PC-3 (cell line): ENCODE measurements around the gene SLC2A13. TPM values are rescaled to one million over a fixed set of nuclear protein-coding genes. Genes with fewer than 3 reads are reported as not detected.
A peak's percentile ranks its signal among the peaks of the same experiment; 100 is the strongest.

Experiments
- ATAC-seq: fragments of 200-7000 bp; cut with Tn5 transposase; 2 replicates; pipeline ENCODE4 v1.9.1; 2020; ENCODE audit warnings: mild to moderate bottlenecking, moderate library complexity
- BruUV-seq: library from RNA; stranded (reverse); fragments of 400-500 nt; replicated peaks from 2 replicates; lab custom pipeline; 2021; lab: Mats Ljungman, UMichigan
- CTCF ChIA-PET: fragments of 300-600 bp; sonication (Branson Sonifier 250); formaldehyde crosslinking; loops from one replicate; lab custom pipeline; 2022; ENCODE audit warnings: antibody characterized with exemption; lab: Charles Lee
- POLR2A ChIA-PET: fragments of 300-600 bp; sonication (Branson Sonifier 250); formaldehyde crosslinking; loops from one replicate; lab custom pipeline; 2022; ENCODE audit warnings: antibody characterized with exemption; ENCODE audit not compliant: unreplicated experiment; lab: Charles Lee
- DNase-seq: peaks from one replicate; pipeline ENCODE4 v3.0.0-alpha.2; 2015
- H2AFZ ChIP-seq: fragments of 300-600 bp; sonication (generic); 2 replicates; pipeline ENCODE4 v1.6.0; 2016; ENCODE audit warnings: antibody characterized with exemption, low read length
- H3F3A ChIP-seq: fragments of 300-600 bp; sonication (generic); one replicate; pipeline ENCODE4 v1.6.0; 2017; ENCODE audit warnings: antibody characterized with exemption, low read length, control low read depth, mild to moderate bottlenecking; ENCODE audit not compliant: unreplicated experiment
- H3K27ac ChIP-seq: fragments of 300-600 bp; sonication (generic); 2 replicates; pipeline ENCODE4 v1.5.1; 2016; ENCODE audit warnings: mild to moderate bottlenecking, low read length
- H3K27me3 ChIP-seq: fragments of 300-600 bp; sonication (generic); 2 replicates; pipeline ENCODE4 v1.6.1; 2016; ENCODE audit warnings: low read length, mixed read lengths
- H3K36me3 ChIP-seq: fragments of 300-600 bp; sonication (generic); 2 replicates; pipeline ENCODE4 v1.6.1; 2016; ENCODE audit warnings: low read depth, mixed run types, low read length, mixed read lengths
- H3K4me1 ChIP-seq: fragments of 300-600 bp; sonication (generic); 2 replicates; pipeline ENCODE4 v1.5.1; 2016; ENCODE audit warnings: low read length; ENCODE audit not compliant: insufficient read depth
- H3K4me2 ChIP-seq: fragments of 300-600 bp; sonication (generic); 2 replicates; pipeline ENCODE4 v1.6.0; 2016; ENCODE audit warnings: low read length
- H3K4me3 ChIP-seq: fragments of 300-600 bp; sonication (generic); 2 replicates; pipeline ENCODE4 v1.5.1; 2016; ENCODE audit warnings: mild to moderate bottlenecking, low read length, mixed read lengths
- H3K79me2 ChIP-seq: fragments of 300-600 bp; sonication (generic); 2 replicates; pipeline ENCODE4 v1.6.1; 2017; ENCODE audit warnings: low read length, mixed read lengths
- H3K9ac ChIP-seq: fragments of 300-600 bp; sonication (generic); 2 replicates; pipeline ENCODE4 v1.6.0; 2016; ENCODE audit warnings: mild to moderate bottlenecking, low read length
- H3K9me2 ChIP-seq: fragments of 300-600 bp; sonication (generic); replicated peaks from 2 replicates; pipeline ENCODE4 v1.6.1; 2016; ENCODE audit warnings: mixed run types, low read length, mixed read lengths
- H3K9me3 ChIP-seq: fragments of 300-600 bp; sonication (generic); 2 replicates; pipeline ENCODE4 v1.6.1; 2016; ENCODE audit warnings: low read length, mixed read lengths
- H4K20me1 ChIP-seq: fragments of 300-600 bp; sonication (generic); 2 replicates; pipeline ENCODE4 v1.6.1; 2016; ENCODE audit warnings: low read length, mixed read lengths
- EZH2 ChIP-seq: fragments of 300-600 bp; sonication (generic); IDR thresholded peaks from one replicate; pipeline ENCODE4 v1.6.1; 2017; ENCODE audit warnings: antibody characterized with exemption, mild to moderate bottlenecking, low read length; ENCODE audit not compliant: unreplicated experiment
- EZH2phosphoT487 ChIP-seq: fragments of 300-600 bp; sonication (generic); IDR thresholded peaks from 2 replicates; pipeline ENCODE4 v1.6.1; 2018; ENCODE audit warnings: mild to moderate bottlenecking, antibody characterized with exemption, low read length, borderline replicate concordance
- intact Hi-C: fragments of 100-400 bp; cut with micrococcal nuclease; formaldehyde crosslinking; loops from 2 replicates; pipeline ENCODE4 v1.9.0; 2023
- total RNA-seq: library from RNA; depleted of rRNA; stranded (reverse); fragments of >200 nt; gene quantifications from 2 replicates; pipeline ENCODE4 v1.2.3, GENCODE V29; 2014
- TF ChIP-seq, protein P1 (sequence below): fragments of 300-600 bp; sonication (generic); conservative IDR thresholded peaks from 2 replicates; pipeline ENCODE4 v1.5.1; 2017; ENCODE audit warnings: antibody characterized with exemption, low read depth, mild to moderate bottlenecking, low read length

Gene SLC2A13
- total RNA-seq, 1 experiment from 2014 or later = 3.4 TPM

DNA sequence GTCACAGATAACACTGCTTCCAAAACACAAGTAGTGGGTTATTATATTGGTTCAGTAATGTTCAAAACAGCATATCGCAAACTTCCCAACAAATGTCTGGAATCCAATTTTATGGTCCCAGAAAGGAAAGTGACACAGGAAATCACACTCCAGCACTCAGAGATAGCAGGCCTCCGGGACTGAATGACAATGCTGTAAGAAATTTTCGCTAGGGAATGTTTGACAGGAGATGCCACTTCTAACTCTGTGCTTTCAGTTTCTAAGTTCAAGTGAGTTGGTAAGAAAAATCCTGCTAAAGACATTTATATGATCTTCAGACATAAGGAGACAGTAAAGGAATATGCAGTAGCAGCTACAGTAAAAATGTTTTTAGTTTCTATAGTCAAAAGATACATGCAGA lies 93.2 kb downstream of the SLC2A13 start:
- no peak overlapping the region for H2AFZ ChIP-seq
- intact Hi-C loops = loop anchor here (2.0 to 5.0 kb wide), 2 partner anchors 42 to 300 kb away; no protein-coding TSS in a partner anchor
- H3K9ac ChIP-seq = no peak overlapping the region
- no peak for ATAC-seq
- DNase-seq = no peak
- BruUV-seq = no TSS peak
- no peaks in the 10 kb centered on the region for H3F3A ChIP-seq
- peaks cover 19% of the 10 kb centered on the region for H3K4me1 ChIP-seq
- H3K9me3 ChIP-seq = no peaks in the 10 kb centered on the region
- no peaks in the 10 kb centered on the region for H3K27me3 ChIP-seq
- H3K4me3 ChIP-seq = no peak overlapping the region
- no peak overlapping the region for H3K4me2 ChIP-seq
- H3K79me2 ChIP-seq = no peaks in the 10 kb centered on the region
- TF ChIP-seq EZH2 (no peak), EZH2phosphoT487 (no peak)
- no peaks in the 10 kb centered on the region for H3K36me3 ChIP-seq
- ChIA-PET CTCF (no interaction called here), POLR2A (no interaction called here)
- H3K27ac ChIP-seq = no peak overlapping the region
- H4K20me1 ChIP-seq = no peaks in the 10 kb centered on the region
- no peaks in the 10 kb centered on the region for H3K9me2 ChIP-seq

DNA sequence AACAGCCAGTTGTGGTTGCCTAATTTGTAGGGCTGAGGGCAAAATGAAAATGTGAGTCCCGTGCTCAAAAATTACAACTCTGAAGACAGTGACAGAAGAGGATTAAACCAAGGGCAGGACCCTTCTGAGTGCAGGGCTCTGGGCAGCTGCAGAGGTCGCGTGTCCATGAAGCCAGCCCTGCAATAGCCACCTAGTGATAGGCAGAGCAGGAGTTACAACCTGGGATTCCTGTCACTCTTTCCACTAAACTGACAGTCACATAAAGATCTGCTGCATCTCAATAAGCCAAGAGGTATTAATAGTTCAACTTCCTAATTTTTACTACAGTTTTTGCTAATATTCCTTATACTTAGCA lies 94.1 kb downstream of the SLC2A13 start:
- intact Hi-C loops = loop anchor here (1.0 to 5.0 kb wide), 4 partner anchors 23 to 301 kb away; no protein-coding TSS in a partner anchor
- BruUV-seq = no TSS peak
- CTCF ChIA-PET = interaction anchor here (0.8 to 1.4 kb wide), 2 partner anchors 23 to 95 kb away, joined by 3 to 19 read pairs; partner anchors contain the start of gene SLC2A13
- ATAC-seq (peak; percentile 35; the same call in 1 of the 2 replicates), DNase-seq (no peak)
- TF ChIP-seq EZH2 = no peak
- no peak for TF ChIP-seq EZH2phosphoT487
- TF ChIP-seq, protein P1, sequence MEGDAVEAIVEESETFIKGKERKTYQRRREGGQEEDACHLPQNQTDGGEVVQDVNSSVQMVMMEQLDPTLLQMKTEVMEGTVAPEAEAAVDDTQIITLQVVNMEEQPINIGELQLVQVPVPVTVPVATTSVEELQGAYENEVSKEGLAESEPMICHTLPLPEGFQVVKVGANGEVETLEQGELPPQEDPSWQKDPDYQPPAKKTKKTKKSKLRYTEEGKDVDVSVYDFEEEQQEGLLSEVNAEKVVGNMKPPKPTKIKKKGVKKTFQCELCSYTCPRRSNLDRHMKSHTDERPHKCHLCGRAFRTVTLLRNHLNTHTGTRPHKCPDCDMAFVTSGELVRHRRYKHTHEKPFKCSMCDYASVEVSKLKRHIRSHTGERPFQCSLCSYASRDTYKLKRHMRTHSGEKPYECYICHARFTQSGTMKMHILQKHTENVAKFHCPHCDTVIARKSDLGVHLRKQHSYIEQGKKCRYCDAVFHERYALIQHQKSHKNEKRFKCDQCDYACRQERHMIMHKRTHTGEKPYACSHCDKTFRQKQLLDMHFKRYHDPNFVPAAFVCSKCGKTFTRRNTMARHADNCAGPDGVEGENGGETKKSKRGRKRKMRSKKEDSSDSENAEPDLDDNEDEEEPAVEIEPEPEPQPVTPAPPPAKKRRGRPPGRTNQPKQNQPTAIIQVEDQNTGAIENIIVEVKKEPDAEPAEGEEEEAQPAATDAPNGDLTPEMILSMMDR = no peak
- Histone ChIP-seq H3K27ac (no peak overlapping the region), H3K9me2 (no peaks in the 10 kb centered on the region), H3K4me2 (peak overlapping the region; percentile 44), H3K27me3 (no peaks in the 10 kb centered on the region), H3K9me3 (no peaks in the 10 kb centered on the region), H4K20me1 (no peaks in the 10 kb centered on the region), H3F3A (no peaks in the 10 kb centered on the region), H3K4me3 (no peak overlapping the region), H3K9ac (no peak overlapping the region), H3K79me2 (no peaks in the 10 kb centered on the region), H2AFZ (peak overlapping the region; percentile 52; the same call in 1 of the 2 replicates), H3K36me3 (no peaks in the 10 kb centered on the region), H3K4me1 (peaks cover 11% of the 10 kb centered on the region)
- POLR2A ChIA-PET = no interaction called here

DNA sequence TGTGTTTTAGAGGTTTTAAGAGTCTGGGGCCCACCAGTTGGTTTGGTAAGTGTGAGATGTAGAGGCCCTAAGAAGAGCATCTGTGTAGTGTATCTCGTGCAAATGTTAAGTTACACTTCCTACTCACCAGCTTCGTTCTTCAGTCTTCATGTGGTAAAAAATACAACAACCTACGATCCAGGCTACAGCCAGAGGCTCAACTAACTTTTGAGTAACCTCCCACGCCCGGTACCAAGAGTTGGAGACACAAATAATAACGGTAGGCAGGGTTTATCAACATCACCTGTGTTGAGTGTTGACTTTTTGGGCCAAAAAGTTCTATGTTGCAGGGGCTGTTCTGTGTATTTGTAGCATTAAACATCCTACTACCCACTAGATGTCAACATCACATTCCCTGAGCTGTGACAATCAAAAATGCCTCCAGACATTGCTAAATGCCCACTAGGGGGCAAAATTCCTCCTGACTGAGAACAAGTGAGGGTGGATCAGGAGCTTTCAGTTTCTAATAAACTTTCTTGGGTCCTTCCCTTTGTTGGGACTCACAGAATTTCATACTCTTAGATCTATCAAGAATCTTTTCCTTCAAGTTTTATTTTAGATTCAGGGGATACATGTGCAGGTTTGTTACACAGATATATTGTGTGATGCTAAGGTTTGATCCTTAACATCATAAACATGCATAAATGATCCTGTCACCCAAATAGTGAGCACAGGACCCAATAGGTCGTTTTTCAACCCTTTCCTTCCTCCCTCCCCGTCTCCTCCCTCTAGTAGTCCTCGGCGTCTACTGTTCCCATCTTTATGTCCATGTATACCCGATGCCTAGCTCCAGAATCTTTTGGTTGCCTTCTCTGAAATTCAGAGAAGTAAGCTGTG lies 94.7 kb downstream of the SLC2A13 start:
- Histone ChIP-seq H3F3A (no peaks in the 10 kb centered on the region), H3K79me2 (no peaks in the 10 kb centered on the region), H3K4me3 (no peak overlapping the region), H3K4me1 (peaks cover 5% of the 10 kb centered on the region), H3K9me2 (no peaks in the 10 kb centered on the region), H3K27ac (no peak overlapping the region), H2AFZ (peak overlapping the region; percentile 52; the same call in 1 of the 2 replicates), H3K36me3 (no peaks in the 10 kb centered on the region), H3K27me3 (no peaks in the 10 kb centered on the region), H3K4me2 (peak overlapping the region; percentile 44), H3K9ac (no peak overlapping the region), H3K9me3 (no peaks in the 10 kb centered on the region), H4K20me1 (no peaks in the 10 kb centered on the region)
- ChIA-PET CTCF (interaction anchor here (0.8 to 1.4 kb wide), 2 partner anchors 23 to 96 kb away, joined by 3 to 19 read pairs; partner anchors contain the start of gene SLC2A13), POLR2A (no interaction called here)
- DNase-seq (peak; percentile 76), ATAC-seq (peak; percentile 94)
- TF ChIP-seq, protein P1 = peak; percentile 93
- TF ChIP-seq EZH2 = no peak
- TF ChIP-seq EZH2phosphoT487 = no peak
- BruUV-seq = no TSS peak
- intact Hi-C loops = loop anchor here (1.0 to 5.0 kb wide), 3 partner anchors 24 to 301 kb away; no protein-coding TSS in a partner anchor
